HUDEP-2 (cell line): ENCODE measurements around the gene ZNF695.
A peak's percentile ranks its signal among the peaks of the same experiment; 100 is the strongest.

Source experiments
- DNase-seq, 76 experiments: peaks; one replicate each; lab custom pipeline; 2025; ENCODE audit not compliant: unreplicated experiment in 76 of 76; lab: John Stamatoyannopoulos, UW

Gene ZNF695

GRCh38 chr1:246959944-246960693 lies 47.7 kb downstream of the ZNF695 start:
- DNase-seq: peak in 12 of 76 experiments; percentile 1 to 48 (median 14)

GRCh38 chr1:246954126-246954525 lies 53.7 kb downstream of the ZNF695 start:
- no peak for DNase-seq

DNA sequence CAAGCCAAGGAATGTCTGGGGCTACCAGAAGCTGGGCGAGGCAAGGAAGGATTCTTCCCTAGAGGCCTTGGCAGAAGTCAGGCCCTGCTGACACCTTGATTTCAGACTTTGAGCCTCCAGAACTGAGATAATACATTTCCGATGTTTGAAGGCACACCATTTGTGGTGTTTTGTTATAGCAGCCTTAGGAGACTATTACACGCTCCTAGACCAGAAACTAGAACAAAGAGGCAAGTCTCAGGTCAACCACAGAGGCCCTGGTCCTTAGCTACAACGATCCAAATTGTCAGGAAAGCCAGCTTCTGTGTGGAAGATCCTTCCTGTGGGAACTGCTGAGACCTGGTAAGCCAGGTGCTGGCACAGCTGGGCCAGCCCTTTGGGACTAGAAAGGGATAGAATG lies 56.4 kb downstream of the ZNF695 start:
- no peak for DNase-seq

DNA sequence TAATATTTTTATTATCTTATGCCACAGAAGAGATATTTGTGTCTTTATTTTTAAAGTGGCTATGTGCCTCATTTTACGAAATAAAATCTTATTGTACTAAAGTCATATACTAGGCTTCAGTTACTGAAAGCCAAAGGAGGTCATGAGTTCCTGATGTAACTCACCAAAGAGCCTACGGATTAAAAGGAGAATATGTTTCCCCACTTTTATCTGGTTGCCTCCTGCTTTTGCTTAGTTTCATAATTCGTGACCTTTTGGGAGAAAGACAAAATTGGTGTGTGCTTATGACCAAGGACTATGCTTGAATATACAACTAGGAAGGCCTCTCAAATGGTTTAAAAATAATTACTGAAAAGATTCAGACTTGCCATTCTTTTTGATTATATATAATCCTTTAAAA lies 57.9 kb downstream of the ZNF695 start:
- no peak for DNase-seq

DNA sequence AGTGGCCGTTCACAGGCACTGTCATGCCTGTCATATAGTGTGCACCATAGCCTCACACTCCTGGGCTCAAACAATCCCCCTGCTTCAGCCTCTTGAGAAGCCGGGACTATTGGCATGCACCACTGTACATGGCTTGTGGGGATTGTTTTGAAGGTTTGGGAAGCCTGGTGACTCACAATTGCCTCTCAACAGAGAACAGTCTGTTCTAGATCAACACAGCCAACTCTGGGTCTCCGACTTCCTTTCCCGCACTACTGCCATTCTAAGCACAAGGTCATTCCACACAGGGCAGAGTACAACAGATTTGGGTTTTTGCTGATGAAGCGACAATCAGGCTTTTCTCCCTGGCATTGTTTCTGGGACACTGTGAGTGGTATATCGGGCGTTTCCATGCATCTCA lies 60.6 kb downstream of the ZNF695 start:
- no peak for DNase-seq

GRCh38 chr1:246946366-246946765 lies 61.5 kb downstream of the ZNF695 start:
- DNase-seq: no peak
